Fibroblast of lung (primary cell): ENCODE measurements around the gene MACROD2. TPM values are rescaled to one million over a fixed set of nuclear protein-coding genes. Genes with fewer than 3 reads are reported as not detected.

Source experiments
- DNase-seq, 2 donors: peaks; one replicate each; pipeline versions ENCODE4 v3.0.0 to v3.0.0-alpha.2; 2010; ENCODE audit warnings: low read depth in 2 of 2
- H2AFZ ChIP-seq: 2 replicates; pipeline ENCODE4 v1.5.1; 2012; ENCODE audit warnings: low read length, control low read depth, inconsistent platforms
- H3K27ac ChIP-seq: 2 replicates; pipeline ENCODE4 v1.5.1; 2011; ENCODE audit warnings: low read length, control low read depth; ENCODE audit not compliant: insufficient read depth
- H3K27me3 ChIP-seq: 2 replicates; pipeline ENCODE4 v1.5.1; 2011; ENCODE audit warnings: mild to moderate bottlenecking, low read length; ENCODE audit not compliant: control insufficient read depth, insufficient read depth
- H3K36me3 ChIP-seq: 2 replicates; pipeline ENCODE4 v1.5.1; 2011; ENCODE audit warnings: low read length; ENCODE audit not compliant: control insufficient read depth, insufficient read depth
- H3K4me1 ChIP-seq: 2 replicates; pipeline ENCODE4 v1.5.1; 2011; ENCODE audit warnings: low read length; ENCODE audit not compliant: control insufficient read depth, insufficient read depth; ENCODE audit errors: extremely low read depth
- H3K4me2 ChIP-seq: 2 replicates; pipeline ENCODE4 v1.5.1; 2011; ENCODE audit warnings: low read length, control low read depth; ENCODE audit not compliant: insufficient read depth; ENCODE audit errors: extremely low read depth
- H3K4me3 ChIP-seq, 4 experiments: fragments of 200-600 bp in 1 of 4; sonication (generic) in 1 of 4; replicated peaks in 1 of 4; 2 replicates each; pipeline ENCODE4 v1.5.1; 2011 to 2016; ENCODE audit warnings: low read length in 4 of 4, low read depth in 3 of 4, mild to moderate bottlenecking in 3 of 4, control low read depth in 2 of 4, inconsistent platforms in 1 of 4, mixed read lengths in 1 of 4; ENCODE audit not compliant: insufficient read depth in 1 of 4; ENCODE audit errors: control extremely low read depth in 1 of 4
- H3K79me2 ChIP-seq: 2 replicates; pipeline ENCODE4 v1.5.1; 2012; ENCODE audit warnings: mild to moderate bottlenecking, low read length, inconsistent platforms; ENCODE audit not compliant: control insufficient read depth, insufficient read depth
- H3K9ac ChIP-seq: 2 replicates; pipeline ENCODE4 v1.5.1; 2011; ENCODE audit warnings: mild to moderate bottlenecking, low read length, control low read depth; ENCODE audit not compliant: insufficient read depth
- H3K9me3 ChIP-seq: 2 replicates; pipeline ENCODE4 v1.5.1; 2012; ENCODE audit warnings: low read depth, low read length; ENCODE audit not compliant: control insufficient read depth, insufficient read depth
- H4K20me1 ChIP-seq: 2 replicates; pipeline ENCODE4 v1.5.1; 2011; ENCODE audit warnings: low read length; ENCODE audit not compliant: control insufficient read depth, insufficient read depth; ENCODE audit errors: extremely low read depth
- EZH2 ChIP-seq: IDR thresholded peaks from 2 replicates; pipeline ENCODE4 v1.5.1; 2012; ENCODE audit warnings: low read length, control low read depth, mild to moderate bottlenecking; ENCODE audit errors: missing control alignments
- polyA plus RNA-seq, 2 donors: library from polyadenylated mRNA; depleted of rRNA in 1 of 2; stranded (reverse) in 1 of 2; unstranded in 1 of 2; fragments of >200 nt; gene quantifications; 2 replicates each; pipeline ENCODE4 v1.2.1, GENCODE V29; 2011 to 2012; ENCODE audit warnings: missing spikeins in 1 of 2
- total RNA-seq: library from RNA; depleted of rRNA; stranded (reverse); fragments of >200 nt; gene quantifications from 2 replicates; pipeline ENCODE4 v1.2.1, GENCODE V29; 2014
- TF ChIP-seq, protein P1 (sequence below), 2 donors: IDR thresholded peaks in 1 of 2; conservative IDR thresholded peaks in 1 of 2; 1 replicate in 1 of 2; 2 replicates in 1 of 2; pipeline ENCODE4 v1.5.1; 2011 to 2012; ENCODE audit warnings: low read length in 2 of 2, control low read depth in 1 of 2, inconsistent platforms in 1 of 2, low read depth in 1 of 2, mild to moderate bottlenecking in 1 of 2

Gene MACROD2
- total and polyA plus RNA-seq, 2 donors (not counting 1 experiment from before 2014, with no cell fraction given) = 0.54 to 1.7 TPM

DNA sequence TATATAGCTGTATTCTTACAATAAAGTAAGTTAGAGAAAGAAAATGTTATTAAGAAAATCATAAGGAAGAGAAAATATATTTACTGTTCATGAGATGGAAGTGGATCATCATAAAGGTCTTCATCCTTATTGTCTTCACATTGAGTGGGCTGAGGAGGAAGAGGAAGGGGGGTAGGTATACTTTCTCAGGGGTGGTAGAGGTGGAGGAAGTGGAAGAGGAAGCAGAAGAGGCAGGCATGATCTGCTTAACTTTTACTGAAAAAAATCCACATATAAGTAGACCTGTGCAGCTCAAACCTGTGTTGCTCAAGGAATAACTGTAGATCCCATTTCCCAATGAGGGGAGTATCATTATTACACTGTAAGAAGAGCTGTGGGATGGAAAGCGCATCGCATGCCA lies 1863.7 kb downstream of the MACROD2 start:
- H3K36me3 ChIP-seq = no peaks in the 10 kb centered on the region
- no peak for DNase-seq
- H3K4me1 ChIP-seq = no peaks in the 10 kb centered on the region
- no peak overlapping the region for H3K4me3 ChIP-seq
- no peak for TF ChIP-seq EZH2
- TF ChIP-seq, protein P1, sequence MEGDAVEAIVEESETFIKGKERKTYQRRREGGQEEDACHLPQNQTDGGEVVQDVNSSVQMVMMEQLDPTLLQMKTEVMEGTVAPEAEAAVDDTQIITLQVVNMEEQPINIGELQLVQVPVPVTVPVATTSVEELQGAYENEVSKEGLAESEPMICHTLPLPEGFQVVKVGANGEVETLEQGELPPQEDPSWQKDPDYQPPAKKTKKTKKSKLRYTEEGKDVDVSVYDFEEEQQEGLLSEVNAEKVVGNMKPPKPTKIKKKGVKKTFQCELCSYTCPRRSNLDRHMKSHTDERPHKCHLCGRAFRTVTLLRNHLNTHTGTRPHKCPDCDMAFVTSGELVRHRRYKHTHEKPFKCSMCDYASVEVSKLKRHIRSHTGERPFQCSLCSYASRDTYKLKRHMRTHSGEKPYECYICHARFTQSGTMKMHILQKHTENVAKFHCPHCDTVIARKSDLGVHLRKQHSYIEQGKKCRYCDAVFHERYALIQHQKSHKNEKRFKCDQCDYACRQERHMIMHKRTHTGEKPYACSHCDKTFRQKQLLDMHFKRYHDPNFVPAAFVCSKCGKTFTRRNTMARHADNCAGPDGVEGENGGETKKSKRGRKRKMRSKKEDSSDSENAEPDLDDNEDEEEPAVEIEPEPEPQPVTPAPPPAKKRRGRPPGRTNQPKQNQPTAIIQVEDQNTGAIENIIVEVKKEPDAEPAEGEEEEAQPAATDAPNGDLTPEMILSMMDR (conservative IDR thresholded peaks at IDR 0.05 in 1 of 2, IDR thresholded peaks at IDR 0.05 in 1 of 2; ENCODE audit: low read depth in 1 of 2, low read length in 2 of 2) = no peak
- no peak overlapping the region for H2AFZ ChIP-seq
- H4K20me1 ChIP-seq = no peaks in the 10 kb centered on the region
- no peaks in the 10 kb centered on the region for H3K9me3 ChIP-seq
- H3K27ac ChIP-seq = no peak overlapping the region
- no peak overlapping the region for H3K4me2 ChIP-seq
- H3K9ac ChIP-seq = no peak overlapping the region
- no peaks in the 10 kb centered on the region for H3K27me3 ChIP-seq
- H3K79me2 ChIP-seq = no peaks in the 10 kb centered on the region

DNA sequence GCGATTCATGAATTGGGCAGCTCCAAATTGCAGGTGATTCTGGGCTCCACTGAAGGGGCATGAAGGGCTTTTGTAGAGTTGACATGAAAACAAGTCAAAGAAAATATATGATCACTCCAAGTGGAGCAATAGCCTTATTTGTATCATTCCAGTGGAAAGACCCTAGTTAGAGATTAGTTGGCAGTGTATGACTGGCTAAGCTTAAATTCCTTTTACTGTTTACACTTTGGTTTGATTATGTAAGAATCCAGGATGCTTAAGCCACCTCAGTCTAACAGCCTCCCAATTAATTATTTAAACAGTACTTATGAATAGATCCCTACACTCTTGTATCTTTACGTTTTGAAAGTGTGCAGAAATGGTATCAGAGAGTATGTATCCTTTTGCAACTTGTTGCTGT lies 1865.5 kb downstream of the MACROD2 start:
- DNase-seq = no peak
- no peak overlapping the region for H3K4me3 ChIP-seq
- no peaks in the 10 kb centered on the region for H3K9me3 ChIP-seq
- no peak overlapping the region for H2AFZ ChIP-seq
- H3K27me3 ChIP-seq = no peaks in the 10 kb centered on the region
- no peaks in the 10 kb centered on the region for H4K20me1 ChIP-seq
- no peak overlapping the region for H3K9ac ChIP-seq
- H3K79me2 ChIP-seq = no peaks in the 10 kb centered on the region
- H3K4me1 ChIP-seq = no peaks in the 10 kb centered on the region
- no peak overlapping the region for H3K27ac ChIP-seq
- no peaks in the 10 kb centered on the region for H3K36me3 ChIP-seq
- TF ChIP-seq EZH2 = no peak
- TF ChIP-seq, protein P1 (conservative IDR thresholded peaks at IDR 0.05 in 1 of 2, IDR thresholded peaks at IDR 0.05 in 1 of 2; ENCODE audit: low read depth in 1 of 2, low read length in 2 of 2) = no peak
- no peak overlapping the region for H3K4me2 ChIP-seq

DNA sequence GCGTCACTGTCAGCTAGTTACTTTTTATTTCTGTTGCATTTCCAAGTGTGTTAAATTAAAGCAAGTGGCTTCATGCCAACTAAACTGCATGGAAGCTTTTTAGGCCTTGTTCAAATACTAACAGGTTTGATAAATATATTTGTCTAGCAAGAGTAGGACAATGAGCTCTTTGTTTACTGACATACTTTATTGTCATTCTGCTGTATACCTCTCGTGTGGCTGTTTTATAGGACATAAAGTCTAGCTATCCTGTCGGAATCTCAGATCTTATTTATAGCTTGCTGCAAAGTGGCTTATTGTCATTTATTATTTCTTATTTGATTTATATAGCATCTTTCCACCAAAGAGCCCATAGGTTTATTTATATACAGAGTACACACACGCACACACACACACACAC lies 1866.9 kb downstream of the MACROD2 start:
- H3K27ac ChIP-seq = no peak overlapping the region
- no peaks in the 10 kb centered on the region for H3K36me3 ChIP-seq
- no peak overlapping the region for H2AFZ ChIP-seq
- DNase-seq = no peak
- H3K4me3 ChIP-seq = no peak overlapping the region
- H3K9ac ChIP-seq = no peak overlapping the region
- no peaks in the 10 kb centered on the region for H3K9me3 ChIP-seq
- no peaks in the 10 kb centered on the region for H3K79me2 ChIP-seq
- no peak for TF ChIP-seq EZH2
- TF ChIP-seq, protein P1 (conservative IDR thresholded peaks at IDR 0.05 in 1 of 2, IDR thresholded peaks at IDR 0.05 in 1 of 2; ENCODE audit: low read depth in 1 of 2, low read length in 2 of 2) = no peak
- H4K20me1 ChIP-seq = no peaks in the 10 kb centered on the region
- H3K27me3 ChIP-seq = no peaks in the 10 kb centered on the region
- H3K4me2 ChIP-seq = no peak overlapping the region
- H3K4me1 ChIP-seq = no peaks in the 10 kb centered on the region
